DMS79 treated with DMSO at 0.1 percent for 48 hours (cell line): ENCODE data around the gene ERVK3-1.
"Not testable (repeated sequence)": the region's sequence is repeated elsewhere in the genome, so short reads cannot be mapped to it uniquely, and the experiment has no call there.

ENCODE experiments used
- DNase-seq: peaks from one replicate; lab custom pipeline; 2025; lab: John Stamatoyannopoulos, UW

Gene ERVK3-1

GRCh38 chr19:58305065-58305931 lies at the start of gene ERVK3-1:
TSS of gene ERVK3-1 (plus strand) at chr19:58305377. CDS start at chr19:58312169, 6,792 bp downstream.
- DNase-seq: peak; percentile 92

GRCh38 chr19:58258259-58258658 lies 46.9 kb upstream of the ERVK3-1 start:
- not testable (repeated sequence) for DNase-seq

GRCh38 chr19:58261600-58261967 lies 43.6 kb upstream of the ERVK3-1 start:
- no peak for DNase-seq

- no peak for DNase-seq
Measured at GRCh38 chr19:58261968-58262921, 42.9 kb upstream of the ERVK3-1 start.

GRCh38 chr19:58262922-58263296 lies 42.3 kb upstream of the ERVK3-1 start:
- no peak for DNase-seq

- DNase-seq: no peak
Measured at GRCh38 chr19:58265100-58265499, 40.1 kb upstream of the ERVK3-1 start.

- no peak for DNase-seq
Measured at GRCh38 chr19:58268344-58268743, 36.8 kb upstream of the ERVK3-1 start.

- no peak for DNase-seq
Measured at GRCh38 chr19:58274771-58275201, 30.4 kb upstream of the ERVK3-1 start.

GRCh38 chr19:58275564-58275963 lies 29.6 kb upstream of the ERVK3-1 start:
- DNase-seq: no peak

GRCh38 chr19:58277197-58277596 lies 28.0 kb upstream of the ERVK3-1 start:
- DNase-seq: no peak

- no peak for DNase-seq
Measured at GRCh38 chr19:58277748-58278540, 27.2 kb upstream of the ERVK3-1 start.

GRCh38 chr19:58278541-58279041 lies 26.6 kb upstream of the ERVK3-1 start, which contains the start of gene ZNF8:
TSS of gene ZNF8 (plus strand) at chr19:58278955. CDS start at chr19:58279082, 127 bp downstream.
- DNase-seq: peak; percentile 97

GRCh38 chr19:58279042-58279924 lies 25.9 kb upstream of the ERVK3-1 start:
- peak; percentile 35 for DNase-seq

- DNase-seq: no peak
Measured at GRCh38 chr19:58279925-58280316, 25.3 kb upstream of the ERVK3-1 start.

GRCh38 chr19:58284199-58284598 lies 21.0 kb upstream of the ERVK3-1 start:
- DNase-seq: no peak

GRCh38 chr19:58291943-58292342 lies 13.2 kb upstream of the ERVK3-1 start:
- no peak for DNase-seq

- DNase-seq: no peak
Measured at GRCh38 chr19:58294743-58295374, 10.3 kb upstream of the ERVK3-1 start.

- DNase-seq: no peak
Measured at GRCh38 chr19:58296104-58296503, 9.1 kb upstream of the ERVK3-1 start.

- DNase-seq: no peak
Measured at GRCh38 chr19:58300620-58301019, 4.6 kb upstream of the ERVK3-1 start.

- DNase-seq: no peak
Measured at GRCh38 chr19:58304255-58304654, 922 bp upstream of the ERVK3-1 start.
